GM06990 (cell line): ENCODE measurements around the gene VCAN.

ENCODE experiments used
- DNase-seq: peaks from one replicate; pipeline ENCODE4 v3.0.0-alpha.2; 2011; ENCODE audit not compliant: insufficient read length; ENCODE audit errors: extremely low read depth
- H3K27me3 ChIP-seq: replicated peaks from 2 replicates; pipeline ENCODE4 v1.6.0; 2011; ENCODE audit warnings: low read length; ENCODE audit not compliant: control insufficient read depth, insufficient read depth
- H3K36me3 ChIP-seq: 2 replicates; pipeline ENCODE4 v1.5.1; 2011; ENCODE audit warnings: low read length; ENCODE audit not compliant: control insufficient read depth, insufficient read depth
- H3K4me3 ChIP-seq: replicated peaks from 2 replicates; pipeline ENCODE4 v1.5.1; 2011; ENCODE audit warnings: low read depth, mild to moderate bottlenecking, control low read depth, low read length
- CTCF ChIP-seq: IDR thresholded peaks from 2 replicates; pipeline ENCODE4 v1.5.1; 2011; ENCODE audit warnings: low read length, control low read depth, mild to moderate bottlenecking, inconsistent platforms; ENCODE audit not compliant: insufficient read depth, poor library complexity, severe bottlenecking

The VCAN gene

GRCh38 chr5:83441747-83442146 is 29.8 kb upstream of the VCAN start:
- TF ChIP-seq CTCF = no peak
- DNase-seq = no peak
- no peaks in the 10 kb centered on the region for H3K36me3 ChIP-seq
- no peak overlapping the region for H3K4me3 ChIP-seq
- H3K27me3 ChIP-seq = no peaks in the 10 kb centered on the region

DNA sequence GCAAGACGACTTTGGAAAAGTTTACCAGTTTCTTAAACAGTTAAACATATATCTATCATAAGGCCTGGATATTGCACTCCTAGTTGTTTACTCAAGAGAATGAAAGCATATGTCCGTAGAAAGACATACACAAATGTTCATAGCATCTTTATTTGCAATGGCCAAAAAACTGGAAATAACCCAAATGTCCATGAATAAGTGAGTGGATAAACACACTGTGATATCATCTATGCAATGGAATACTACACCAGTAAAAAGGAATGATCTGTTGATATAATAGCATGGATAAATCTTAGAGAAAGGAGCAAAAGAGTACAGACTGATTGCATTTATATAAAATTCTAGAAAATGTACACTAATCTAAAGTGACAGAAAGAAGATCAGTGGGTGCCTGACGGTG is 28.0 kb upstream of the VCAN start:
- no peaks in the 10 kb centered on the region for H3K36me3 ChIP-seq
- TF ChIP-seq CTCF = no peak
- H3K4me3 ChIP-seq = no peak overlapping the region
- no peaks in the 10 kb centered on the region for H3K27me3 ChIP-seq
- no peak for DNase-seq

DNA sequence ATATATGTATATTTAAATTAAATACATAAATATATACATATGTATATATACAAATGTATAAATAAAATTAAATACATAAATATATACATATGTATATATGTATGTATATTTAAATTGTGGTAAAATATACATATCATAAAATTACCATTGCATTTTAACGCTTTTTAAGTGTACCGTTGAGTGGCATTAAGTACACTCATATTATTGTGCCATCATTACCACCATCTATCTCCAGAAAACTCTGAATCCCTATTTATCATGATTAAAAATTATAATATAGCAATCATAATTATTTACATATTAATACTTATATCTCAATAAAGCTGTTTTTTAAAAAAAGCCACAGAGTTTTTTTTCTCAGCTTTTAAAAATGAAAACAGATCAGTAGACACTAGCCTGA is 27.1 kb upstream of the VCAN start:
- no peak overlapping the region for H3K4me3 ChIP-seq
- no peaks in the 10 kb centered on the region for H3K36me3 ChIP-seq
- no peak for DNase-seq
- TF ChIP-seq CTCF = no peak
- H3K27me3 ChIP-seq = no peaks in the 10 kb centered on the region

DNA sequence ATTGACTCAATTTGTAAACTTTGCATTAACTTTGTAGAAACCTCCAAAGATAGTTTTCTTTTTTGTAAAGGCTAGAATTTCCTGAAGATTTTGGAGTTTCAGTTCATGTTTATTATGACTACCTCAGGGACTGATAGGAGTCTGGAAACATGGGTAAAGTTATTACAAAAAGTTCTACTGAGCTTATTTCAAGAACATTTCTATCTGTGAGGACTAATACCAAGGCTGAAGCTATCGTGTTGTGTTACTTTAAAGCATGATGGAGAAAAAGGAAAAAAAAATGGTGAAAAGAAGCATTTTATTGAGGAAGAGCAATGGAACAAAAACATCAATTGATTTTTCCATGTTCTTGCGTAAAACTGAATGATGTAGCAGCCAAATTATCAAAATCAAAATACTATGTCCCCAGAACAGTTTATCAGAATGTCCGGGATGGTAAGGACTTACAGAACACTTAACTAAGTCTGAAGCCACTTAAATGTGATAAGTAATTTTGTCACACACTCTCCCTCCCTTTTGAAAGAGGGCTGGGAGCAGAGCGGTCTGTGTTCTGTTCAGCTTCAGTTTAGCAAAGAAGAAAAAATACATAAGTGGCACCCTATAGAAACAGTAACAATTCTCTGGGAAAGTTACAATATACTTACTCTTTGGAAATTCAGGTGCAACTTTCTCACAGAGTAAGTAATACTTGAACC is 25.1 kb upstream of the VCAN start:
- Histone ChIP-seq H3K27me3 (no peaks in the 10 kb centered on the region), H3K36me3 (no peaks in the 10 kb centered on the region), H3K4me3 (no peak overlapping the region)
- no peak for DNase-seq
- no peak for TF ChIP-seq CTCF

GRCh38 chr5:83447533-83447932 is 24.0 kb upstream of the VCAN start:
- TF ChIP-seq CTCF = no peak
- no peak for DNase-seq

More at GRCh38 chr5:83447533-83447932, 24.0 kb upstream of the VCAN start:
- H3K27me3 ChIP-seq = no peaks in the 10 kb centered on the region
- no peak overlapping the region for H3K4me3 ChIP-seq
- no peaks in the 10 kb centered on the region for H3K36me3 ChIP-seq
